Activated T-helper 9 cell treated with anti-CD3 and anti-CD28 coated beads, Interleukin-2, amount 50 U/mL, for 16 hours (primary cell): ENCODE results near the gene ZNF846.
"Not testable (repeated sequence)": the region's sequence is repeated elsewhere in the genome, so short reads cannot be mapped to it uniquely, and the experiment has no call there.

ENCODE experiments used
- DNase-seq: peaks from one replicate; pipeline ENCODE4 v3.0.0-alpha.2; 2020; ENCODE audit warnings: low read depth

The ZNF846 gene

GRCh38 chr19:9768175-9769112, at the start of gene ZNF846:
TSS of gene ZNF846 (minus strand) at chr19:9768738. CDS start at chr19:9764950, 3,788 bp downstream.
- DNase-seq, result peak; percentile 86

GRCh38 chr19:9818175-9818733, 49.7 kb upstream of the ZNF846 start:
- no peak for DNase-seq

- DNase-seq, result no peak
Measured at GRCh38 chr19:9811139-9811538, 42.6 kb upstream of the ZNF846 start.

- no peak for DNase-seq
Measured at GRCh38 chr19:9808855-9809824, 40.6 kb upstream of the ZNF846 start.

GRCh38 chr19:9806803-9807202, 38.3 kb upstream of the ZNF846 start:
- DNase-seq, result no peak

GRCh38 chr19:9801976-9802375, 33.4 kb upstream of the ZNF846 start:
- DNase-seq, result no peak

GRCh38 chr19:9799162-9799561, 30.6 kb upstream of the ZNF846 start:
- DNase-seq, result no peak

- no peak for DNase-seq
Measured at GRCh38 chr19:9797871-9798270, 29.3 kb upstream of the ZNF846 start.

- peak; percentile 73 for DNase-seq
Measured at GRCh38 chr19:9796113-9796773, 27.7 kb upstream of the ZNF846 start.

- peak; percentile 53 for DNase-seq
Measured at GRCh38 chr19:9793071-9793591, 24.6 kb upstream of the ZNF846 start.

- peak; percentile 84 for DNase-seq
Measured at GRCh38 chr19:9792206-9793070, 23.9 kb upstream of the ZNF846 start.

GRCh38 chr19:9791552-9792205, 23.1 kb upstream of the ZNF846 start:
- peak; percentile 88 for DNase-seq

GRCh38 chr19:9791073-9791367, 22.5 kb upstream of the ZNF846 start:
- not testable (repeated sequence) for DNase-seq

- DNase-seq, result not testable (repeated sequence)
Measured at GRCh38 chr19:9789579-9789978, 21.0 kb upstream of the ZNF846 start.

- DNase-seq, result no peak
Measured at GRCh38 chr19:9789066-9789465, 20.5 kb upstream of the ZNF846 start.

GRCh38 chr19:9788604-9789003, 20.1 kb upstream of the ZNF846 start:
- not testable (repeated sequence) for DNase-seq

GRCh38 chr19:9786819-9787218, 18.3 kb upstream of the ZNF846 start:
- DNase-seq, result no peak

GRCh38 chr19:9786342-9786741, 17.8 kb upstream of the ZNF846 start:
- DNase-seq, result no peak

- DNase-seq, result peak; percentile 95
Measured at GRCh38 chr19:9785367-9786331, 17.1 kb upstream of the ZNF846 start.
